NCI-H1694 treated with DMSO at 0.1 percent for 48 hours (cell line): Measurements from ENCODE around the gene CCR2.

Experiments used
- DNase-seq: peaks from one replicate; lab custom pipeline; 2025; lab: John Stamatoyannopoulos, UW

Gene CCR2

DNA sequence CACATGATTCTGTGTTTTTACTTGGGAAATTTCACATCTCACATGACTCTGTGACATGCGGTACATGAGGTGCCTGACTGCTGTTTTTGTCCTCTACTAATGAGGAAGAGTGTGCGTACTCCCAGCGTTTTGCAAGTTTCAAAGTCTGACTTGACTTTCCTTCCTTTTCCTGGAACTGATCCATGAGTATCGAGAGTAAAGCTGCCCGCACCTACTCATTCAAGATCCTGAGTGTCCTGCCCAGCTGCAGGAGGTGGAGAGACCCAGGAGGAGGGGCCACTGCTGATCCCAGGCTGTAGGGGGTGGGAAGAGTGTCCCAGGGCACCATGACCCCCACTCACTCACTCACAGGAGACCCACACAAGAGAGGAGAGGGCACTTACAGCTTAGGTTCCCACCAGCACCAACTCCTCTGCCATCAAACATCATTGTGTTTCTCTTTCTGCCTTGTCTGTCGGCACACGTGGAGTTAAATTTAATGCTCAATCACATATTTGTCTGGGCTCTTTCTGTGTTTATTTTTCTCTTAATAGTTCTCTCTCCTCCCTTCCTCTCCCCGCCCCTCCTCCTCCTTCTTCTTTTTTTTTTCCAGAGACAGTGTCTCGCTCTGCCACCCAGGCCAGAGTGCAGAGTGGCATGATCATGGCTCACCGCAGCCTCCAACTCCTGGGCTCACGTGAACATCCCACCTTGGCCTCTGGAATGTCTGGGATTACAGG, 51.5 kb downstream of the CCR2 start:
- no peak for DNase-seq

GRCh38 chr3:46406443-46406787, 52.5 kb downstream of the CCR2 start:
- DNase-seq, result no peak

GRCh38 chr3:46406788-46407611, 53.1 kb downstream of the CCR2 start, which contains the start of the genes CCR5AS and CCRL2:
Gene CCR5AS, minus strand, starts transcription at chr3:46407066.
Gene CCRL2, plus strand, starts transcription at chr3:46407259. Its CDS starts 821 bp downstream, at chr3:46408080.
- DNase-seq, result no peak

DNA sequence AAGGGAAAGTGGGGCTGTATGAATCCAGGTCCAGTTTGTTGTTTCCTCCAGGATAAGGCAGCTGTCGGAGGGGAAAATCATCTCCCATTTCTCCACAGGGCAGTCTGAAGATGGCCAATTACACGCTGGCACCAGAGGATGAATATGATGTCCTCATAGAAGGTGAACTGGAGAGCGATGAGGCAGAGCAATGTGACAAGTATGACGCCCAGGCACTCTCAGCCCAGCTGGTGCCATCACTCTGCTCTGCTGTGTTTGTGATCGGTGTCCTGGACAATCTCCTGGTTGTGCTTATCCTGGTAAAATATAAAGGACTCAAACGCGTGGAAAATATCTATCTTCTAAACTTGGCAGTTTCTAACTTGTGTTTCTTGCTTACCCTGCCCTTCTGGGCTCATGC, 54.1 kb downstream of the CCR2 start:
- no peak for DNase-seq

DNA sequence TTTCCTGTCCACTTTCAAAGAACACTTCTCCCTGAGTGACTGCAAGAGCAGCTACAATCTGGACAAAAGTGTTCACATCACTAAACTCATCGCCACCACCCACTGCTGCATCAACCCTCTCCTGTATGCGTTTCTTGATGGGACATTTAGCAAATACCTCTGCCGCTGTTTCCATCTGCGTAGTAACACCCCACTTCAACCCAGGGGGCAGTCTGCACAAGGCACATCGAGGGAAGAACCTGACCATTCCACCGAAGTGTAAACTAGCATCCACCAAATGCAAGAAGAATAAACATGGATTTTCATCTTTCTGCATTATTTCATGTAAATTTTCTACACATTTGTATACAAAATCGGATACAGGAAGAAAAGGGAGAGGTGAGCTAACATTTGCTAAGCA, 54.9 kb downstream of the CCR2 start:
- no peak for DNase-seq

DNA sequence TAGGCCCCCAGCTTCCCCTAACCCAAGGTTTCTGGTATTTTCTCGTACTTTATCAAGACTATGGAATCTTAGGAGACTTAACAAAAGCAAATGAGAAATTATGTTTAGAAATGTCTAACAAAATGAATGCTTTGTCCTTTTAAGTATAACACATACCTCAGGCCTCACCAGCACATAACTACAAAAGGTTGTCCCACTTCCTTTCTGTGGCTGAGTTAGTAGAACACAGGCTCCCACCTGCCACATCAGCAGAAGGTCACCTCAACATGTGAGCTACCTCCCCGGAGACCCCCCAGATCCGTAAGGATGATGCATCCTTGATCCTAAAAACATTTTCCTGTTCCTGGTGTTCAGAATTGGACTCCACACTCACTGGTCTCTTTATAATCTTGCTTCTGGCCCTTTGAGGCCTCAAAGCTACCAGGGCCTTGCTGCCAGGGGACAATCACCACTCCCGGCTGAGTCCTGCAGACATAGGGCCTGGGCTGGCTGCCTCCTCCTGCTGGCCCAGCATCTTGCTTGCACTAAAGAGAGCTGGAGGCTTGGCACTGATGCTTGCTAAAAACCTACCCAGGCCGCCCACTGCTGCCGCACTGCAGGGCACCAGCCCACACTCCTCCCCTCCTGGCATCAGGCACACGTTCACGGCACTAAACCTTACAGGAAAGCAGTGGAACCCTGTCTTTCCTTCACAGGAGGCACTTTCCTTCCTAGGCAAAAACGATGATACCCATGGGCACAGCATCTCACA, 56.0 kb downstream of the CCR2 start:
- no peak for DNase-seq
